Gastroesophageal sphincter (tissue), 3 donors: ENCODE measurements around the gene GATA6.

Source experiments
- POLR2A ChIP-seq, 2 donors: fragments of 450-650 bp; IDR thresholded peaks; one replicate each; pipeline ENCODE4 v1.6.1; 2017; ENCODE audit warnings: antibody characterized with exemption in 2 of 2, mild to moderate bottlenecking in 2 of 2, moderate library complexity in 1 of 2
- POLR2AphosphoS5 ChIP-seq: sonication (generic); formaldehyde crosslinking; IDR thresholded peaks from one replicate; pipeline ENCODE4 v1.6.1; 2017; ENCODE audit warnings: antibody characterized with exemption
- TF ChIP-seq, protein P1 (sequence below), 4 experiments: fragments of 200-600 bp in 2 of 4; fragments of 450-650 bp in 2 of 4; sonication (generic) in 1 of 4; IDR thresholded peaks; one replicate each; pipeline ENCODE4 v1.5.1; 2017 to 2019; ENCODE audit warnings: antibody characterized with exemption in 4 of 4, mild to moderate bottlenecking in 2 of 4, moderate library complexity in 2 of 4

DNA sequence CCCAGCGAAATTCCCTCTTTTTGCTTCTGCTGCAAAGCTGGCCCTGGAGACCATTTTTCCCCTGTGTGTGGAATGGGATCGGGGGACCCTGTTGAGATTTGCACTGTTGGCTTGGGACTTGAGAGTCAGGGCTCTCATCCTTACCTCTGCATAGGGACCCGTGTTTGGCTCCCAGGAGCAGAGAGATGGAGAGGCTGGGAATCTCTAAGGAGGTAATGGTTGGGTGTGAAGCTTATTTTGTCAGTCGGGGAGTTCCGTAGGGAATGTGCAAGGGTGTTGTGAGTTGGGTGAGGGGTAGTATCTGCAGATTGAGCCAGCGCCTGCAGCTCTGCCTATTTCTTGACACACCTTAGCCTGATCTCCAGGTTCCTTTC is 4.5 kb downstream of the GATA6 start:
- TF ChIP-seq POLR2AphosphoS5 (no peak), POLR2A (IDR thresholded peaks at IDR 0.05) (no peak)
- TF ChIP-seq, protein P1, sequence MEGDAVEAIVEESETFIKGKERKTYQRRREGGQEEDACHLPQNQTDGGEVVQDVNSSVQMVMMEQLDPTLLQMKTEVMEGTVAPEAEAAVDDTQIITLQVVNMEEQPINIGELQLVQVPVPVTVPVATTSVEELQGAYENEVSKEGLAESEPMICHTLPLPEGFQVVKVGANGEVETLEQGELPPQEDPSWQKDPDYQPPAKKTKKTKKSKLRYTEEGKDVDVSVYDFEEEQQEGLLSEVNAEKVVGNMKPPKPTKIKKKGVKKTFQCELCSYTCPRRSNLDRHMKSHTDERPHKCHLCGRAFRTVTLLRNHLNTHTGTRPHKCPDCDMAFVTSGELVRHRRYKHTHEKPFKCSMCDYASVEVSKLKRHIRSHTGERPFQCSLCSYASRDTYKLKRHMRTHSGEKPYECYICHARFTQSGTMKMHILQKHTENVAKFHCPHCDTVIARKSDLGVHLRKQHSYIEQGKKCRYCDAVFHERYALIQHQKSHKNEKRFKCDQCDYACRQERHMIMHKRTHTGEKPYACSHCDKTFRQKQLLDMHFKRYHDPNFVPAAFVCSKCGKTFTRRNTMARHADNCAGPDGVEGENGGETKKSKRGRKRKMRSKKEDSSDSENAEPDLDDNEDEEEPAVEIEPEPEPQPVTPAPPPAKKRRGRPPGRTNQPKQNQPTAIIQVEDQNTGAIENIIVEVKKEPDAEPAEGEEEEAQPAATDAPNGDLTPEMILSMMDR (IDR thresholded peaks at IDR 0.05) = no peak
